GM19463 (cell line): ENCODE data around the gene NBAS.
"Not testable (repeated sequence)": the region's sequence is repeated elsewhere in the genome, so short reads cannot be mapped to it uniquely, and the experiment has no call there.

ENCODE experiments used
- ATAC-seq: cut with Tn5 transposase; IDR thresholded peaks from one replicate; pipeline ENCODE4 v1.9.1; 2021; ENCODE audit warnings: mild to moderate bottlenecking, moderate library complexity; ENCODE audit not compliant: unreplicated experiment

NBAS gene

DNA sequence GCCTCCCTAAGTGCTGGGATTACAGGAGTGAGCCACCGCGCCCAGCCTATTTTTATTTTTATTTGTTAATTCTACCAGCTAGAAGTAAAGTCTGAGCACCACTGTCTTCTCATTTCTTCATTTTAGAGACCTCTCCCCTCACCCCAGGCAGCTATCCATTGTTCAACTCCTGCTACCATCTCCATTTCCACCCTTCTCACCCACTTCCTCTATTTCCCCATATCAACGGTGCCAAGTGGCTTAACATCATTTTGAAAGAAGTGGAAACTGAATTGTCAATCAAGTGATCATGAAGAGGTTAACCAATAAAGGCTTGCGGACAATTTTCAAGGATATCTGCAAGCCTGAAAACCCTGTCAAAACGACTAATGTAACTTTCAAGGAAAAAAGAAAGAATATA lies 323.1 kb downstream of the NBAS start:
- no peak for ATAC-seq

DNA sequence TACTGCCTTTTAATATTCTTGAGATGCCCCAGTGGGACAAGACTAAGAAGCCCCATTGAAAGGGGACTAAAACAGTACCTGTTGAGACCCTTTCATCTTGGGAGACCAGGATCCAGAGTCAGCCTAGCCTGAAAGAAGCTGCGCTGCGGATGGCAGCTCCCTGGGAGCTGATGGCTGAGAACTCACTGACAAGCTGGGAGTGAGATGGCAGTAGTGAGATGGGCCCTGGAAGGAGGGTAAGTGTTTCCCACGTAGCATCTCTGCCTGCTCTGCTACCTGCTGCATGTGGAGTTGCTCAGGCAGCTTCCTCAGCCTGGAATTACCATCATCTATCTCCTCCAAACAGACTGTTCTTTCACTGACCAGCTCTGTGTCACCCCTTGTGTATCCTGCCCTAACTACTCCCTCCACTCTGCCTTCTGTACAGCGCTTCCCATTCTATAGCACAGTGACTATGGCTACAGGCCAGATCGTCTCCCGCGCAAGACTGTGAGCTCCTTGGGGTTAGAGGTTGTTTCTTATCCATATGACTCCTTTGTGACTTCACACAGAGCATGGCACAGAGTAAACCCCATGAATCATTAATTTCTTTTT lies 330.4 kb downstream of the NBAS start:
- ATAC-seq: no peak

- no peak for ATAC-seq
These were observed 334.5 kb downstream of the NBAS start for GRCh38 chr2:15226661-15227060.

GRCh38 chr2:15225131-15225530 lies 336.0 kb downstream of the NBAS start:
- ATAC-seq: no peak

DNA sequence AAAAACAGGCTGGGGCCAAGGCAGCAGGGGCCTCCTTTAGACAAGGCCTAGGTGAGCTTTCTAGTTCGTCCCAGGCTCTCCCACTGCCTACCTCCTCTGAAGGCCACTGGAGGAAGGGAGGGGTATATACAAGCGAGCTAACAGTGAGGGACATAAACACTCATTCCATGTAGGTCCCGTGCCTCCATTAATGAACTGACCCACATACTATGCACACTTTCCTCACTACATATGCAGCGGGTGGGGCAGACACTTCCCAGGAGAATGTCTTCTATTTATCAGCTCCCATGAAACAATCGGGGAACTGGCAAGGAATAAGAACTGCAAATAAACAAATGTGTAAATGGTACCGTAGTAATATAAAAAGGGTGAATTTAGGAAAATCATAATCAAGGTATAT lies 336.5 kb downstream of the NBAS start:
- ATAC-seq: no peak

DNA sequence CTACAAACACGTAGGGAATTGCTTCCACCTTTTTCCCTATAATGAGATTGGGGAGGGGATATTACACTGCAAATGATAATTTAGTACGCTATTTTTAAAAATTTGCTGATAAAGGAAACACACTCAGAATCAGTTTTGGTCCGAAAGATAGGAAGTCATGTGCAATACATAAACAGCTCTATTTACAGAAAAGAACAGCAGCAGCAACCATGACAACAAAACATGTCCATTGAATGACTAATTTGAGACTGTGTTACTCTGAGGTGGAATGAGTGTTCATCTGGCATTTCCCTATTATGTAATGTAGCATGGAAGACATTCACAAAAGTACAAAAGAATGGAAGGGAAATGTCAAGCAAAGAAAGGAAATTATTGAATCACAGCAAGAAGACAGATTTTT lies 337.2 kb downstream of the NBAS start:
- no peak for ATAC-seq

- no peak for ATAC-seq
These were observed 338.3 kb downstream of the NBAS start for GRCh38 chr2:15222856-15223255.

GRCh38 chr2:15220603-15221002 lies 340.5 kb downstream of the NBAS start:
- ATAC-seq: no peak

GRCh38 chr2:15218423-15219086 lies 342.6 kb downstream of the NBAS start:
- no peak for ATAC-seq

DNA sequence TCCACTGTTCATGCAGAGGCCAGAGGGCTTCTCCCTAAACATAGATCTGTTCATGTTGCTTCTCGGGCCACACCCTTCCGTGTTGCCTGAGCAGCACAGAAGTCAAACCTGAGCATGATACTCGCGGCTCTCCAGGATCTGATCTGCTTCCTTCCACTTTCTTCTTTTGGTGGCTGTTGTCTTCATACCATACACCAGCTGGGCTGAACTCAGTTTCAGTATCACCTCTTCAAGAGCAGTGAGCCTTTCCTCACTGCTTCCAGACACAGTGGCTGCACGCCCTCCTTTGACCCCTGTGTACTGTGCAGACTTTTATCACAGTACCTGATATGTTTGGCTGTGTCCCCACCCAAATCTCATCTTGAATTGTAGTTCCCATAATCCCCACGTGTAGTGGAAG lies 348.9 kb downstream of the NBAS start:
- no peak for ATAC-seq

DNA sequence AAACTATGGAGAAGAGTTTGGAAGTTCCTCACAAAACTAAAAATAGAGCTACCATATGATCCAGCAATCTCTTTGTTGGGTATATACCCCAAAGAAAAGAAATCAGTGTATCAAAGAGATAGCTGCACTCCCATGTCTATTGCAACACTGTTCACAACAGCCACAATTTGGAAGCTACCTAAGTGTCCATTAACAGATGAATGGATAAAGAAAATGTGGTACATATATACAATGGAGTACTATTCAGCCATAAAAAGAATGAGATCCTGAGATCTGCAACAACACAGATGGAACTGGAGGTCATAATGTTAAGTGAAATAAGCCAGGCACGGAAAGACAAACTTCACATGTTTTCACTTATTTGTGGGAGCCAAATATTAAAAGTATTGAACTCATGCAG lies 350.6 kb downstream of the NBAS start:
- not testable (repeated sequence) for ATAC-seq

GRCh38 chr2:15206419-15206818 lies 354.7 kb downstream of the NBAS start:
- ATAC-seq: no peak

- ATAC-seq: no peak
These were observed 355.6 kb downstream of the NBAS start for GRCh38 chr2:15205562-15205961.

DNA sequence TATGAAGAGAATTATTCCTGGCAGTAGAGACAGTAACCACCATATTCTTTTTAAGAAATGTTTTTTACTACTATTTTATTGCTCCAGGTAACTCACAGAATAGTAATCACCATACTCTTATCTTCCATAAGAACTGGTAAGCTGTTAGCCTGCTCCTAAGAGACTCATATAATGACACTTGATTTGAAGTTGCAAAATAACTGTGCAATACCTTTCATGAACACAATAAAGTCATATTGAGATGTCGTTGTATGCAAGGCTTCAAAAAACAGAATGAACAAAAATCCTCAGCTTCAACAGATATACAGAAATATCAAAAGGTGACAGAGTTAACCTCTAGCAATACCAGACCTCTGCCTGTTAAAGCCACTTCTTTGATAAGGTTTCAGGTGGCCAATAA lies 360.1 kb downstream of the NBAS start:
- no peak for ATAC-seq

GRCh38 chr2:15200581-15200980 lies 360.6 kb downstream of the NBAS start:
- ATAC-seq: no peak

- no peak for ATAC-seq
These were observed 363.1 kb downstream of the NBAS start for GRCh38 chr2:15198051-15198450.

DNA sequence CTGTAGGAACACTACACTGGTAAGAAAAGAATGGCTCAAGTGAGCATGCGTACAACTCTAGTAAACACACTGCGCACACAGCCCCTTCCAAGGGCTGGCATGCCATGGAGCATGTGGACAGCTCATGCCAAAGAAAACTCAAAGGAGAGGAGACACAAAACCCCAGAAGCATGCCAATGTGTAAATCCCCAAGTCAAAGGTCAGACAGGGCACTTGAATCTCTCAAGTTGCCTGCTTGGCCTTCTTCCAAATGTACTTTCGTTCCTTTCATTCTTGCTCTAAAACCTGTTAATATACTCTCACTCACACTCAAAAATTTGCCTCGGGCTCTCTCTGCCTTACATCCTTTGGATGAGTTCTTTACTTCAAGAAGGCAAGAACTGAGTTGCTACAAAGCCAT lies 365.3 kb downstream of the NBAS start:
- no peak for ATAC-seq

GRCh38 chr2:15191789-15192188 lies 369.3 kb downstream of the NBAS start:
- ATAC-seq: no peak

GRCh38 chr2:15189216-15189615 lies 371.9 kb downstream of the NBAS start:
- ATAC-seq: no peak

DNA sequence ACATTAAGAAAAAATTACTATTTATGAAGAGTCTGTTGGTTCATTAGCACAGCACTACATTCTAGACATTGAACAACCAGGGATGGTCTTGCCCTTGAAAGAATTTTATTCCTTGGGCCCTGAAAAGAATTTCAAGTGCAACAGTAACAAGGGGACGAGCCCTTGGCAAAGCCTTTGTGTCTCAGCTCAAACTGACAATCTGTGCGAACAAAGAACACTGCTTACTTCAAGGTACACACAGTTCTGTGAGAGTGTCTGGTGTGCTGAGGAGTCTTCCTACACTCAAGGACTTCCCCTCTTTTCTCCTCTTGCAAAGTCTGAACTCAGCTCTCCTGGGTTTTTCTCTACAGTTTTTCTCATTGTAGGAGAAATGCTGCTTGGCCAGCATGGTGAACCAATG lies 373.4 kb downstream of the NBAS start:
- no peak for ATAC-seq

DNA sequence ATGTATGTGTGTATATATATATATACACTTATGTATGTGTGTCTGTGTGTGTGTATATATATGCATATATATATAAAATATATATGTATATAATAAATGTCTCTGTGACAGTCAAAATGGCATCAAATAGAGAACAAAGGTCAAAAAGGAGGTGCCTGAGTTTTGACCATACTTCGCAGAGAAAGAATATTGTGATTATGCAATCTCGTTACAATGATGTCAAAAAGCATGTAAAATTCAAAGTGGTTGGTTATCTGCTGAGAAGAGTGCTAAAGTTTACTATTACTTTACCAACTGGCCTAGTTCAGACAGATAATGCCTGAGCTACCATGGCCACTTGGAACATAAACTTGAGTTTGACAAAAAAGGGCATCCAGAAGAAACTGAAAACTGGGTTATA lies 375.0 kb downstream of the NBAS start:
- ATAC-seq: no peak

GRCh38 chr2:15184491-15184890 lies 376.6 kb downstream of the NBAS start:
- no peak for ATAC-seq

GRCh38 chr2:15182275-15182674 lies 378.9 kb downstream of the NBAS start:
- no peak for ATAC-seq
